ENCODE data around the gene MED9.

- TF ChIP-seq, protein P1, sequence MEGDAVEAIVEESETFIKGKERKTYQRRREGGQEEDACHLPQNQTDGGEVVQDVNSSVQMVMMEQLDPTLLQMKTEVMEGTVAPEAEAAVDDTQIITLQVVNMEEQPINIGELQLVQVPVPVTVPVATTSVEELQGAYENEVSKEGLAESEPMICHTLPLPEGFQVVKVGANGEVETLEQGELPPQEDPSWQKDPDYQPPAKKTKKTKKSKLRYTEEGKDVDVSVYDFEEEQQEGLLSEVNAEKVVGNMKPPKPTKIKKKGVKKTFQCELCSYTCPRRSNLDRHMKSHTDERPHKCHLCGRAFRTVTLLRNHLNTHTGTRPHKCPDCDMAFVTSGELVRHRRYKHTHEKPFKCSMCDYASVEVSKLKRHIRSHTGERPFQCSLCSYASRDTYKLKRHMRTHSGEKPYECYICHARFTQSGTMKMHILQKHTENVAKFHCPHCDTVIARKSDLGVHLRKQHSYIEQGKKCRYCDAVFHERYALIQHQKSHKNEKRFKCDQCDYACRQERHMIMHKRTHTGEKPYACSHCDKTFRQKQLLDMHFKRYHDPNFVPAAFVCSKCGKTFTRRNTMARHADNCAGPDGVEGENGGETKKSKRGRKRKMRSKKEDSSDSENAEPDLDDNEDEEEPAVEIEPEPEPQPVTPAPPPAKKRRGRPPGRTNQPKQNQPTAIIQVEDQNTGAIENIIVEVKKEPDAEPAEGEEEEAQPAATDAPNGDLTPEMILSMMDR (IDR thresholded peaks at IDR 0.05): no peak
- no peak for TF ChIP-seq POLR2A (IDR thresholded peaks at IDR 0.05)
These were observed 3.9 kb downstream of the MED9 start for GRCh38 chr17:17480593-17481148.
